ENCODE results near the gene CFAP74. TPM values are rescaled to one million over a fixed set of nuclear protein-coding genes. Genes with fewer than 3 reads are reported as not detected.

CFAP74 gene
- total RNA-seq, 1 donor from 2014 or later: 0.42 TPM

DNA sequence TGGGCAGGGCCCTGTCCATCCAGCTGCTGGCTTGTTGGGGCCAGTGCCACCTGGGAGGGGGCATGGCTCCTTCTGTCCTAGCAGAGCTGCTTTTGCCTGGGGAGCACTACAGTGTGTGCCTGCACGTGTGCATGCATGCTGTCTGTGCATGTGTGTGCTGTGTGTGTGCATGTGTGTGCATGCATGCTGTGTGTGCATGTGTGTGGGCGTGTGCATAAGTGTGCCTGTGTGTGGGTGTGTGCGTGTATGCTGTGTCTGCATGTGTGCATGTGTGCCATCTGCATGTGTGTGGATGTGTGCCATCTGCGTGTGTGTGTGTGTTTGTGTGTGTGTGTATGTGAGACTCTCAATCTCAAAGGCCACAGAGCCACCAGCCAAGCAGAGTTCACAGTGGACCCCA, 38.3 kb upstream of the CFAP74 start:
- Mint-ChIP-seq H3K36me3 (no peaks in the 10 kb centered on the region), H3K9me3 (no peaks in the 10 kb centered on the region), H3K4me1 (peaks cover 5% of the 10 kb centered on the region), H3K4me3 (no peak overlapping the region), H3K27me3 (ENCODE audit: low read depth) (peaks cover 31% of the 10 kb centered on the region), H3K27ac (no peak overlapping the region)
- DNase-seq (ENCODE audit: low spot score in 2 of 2, unreplicated experiment in 2 of 2): no peak
- TF ChIP-seq CTCF (IDR thresholded peaks at IDR 0.05; ENCODE audit: unreplicated experiment): no peak

DNA sequence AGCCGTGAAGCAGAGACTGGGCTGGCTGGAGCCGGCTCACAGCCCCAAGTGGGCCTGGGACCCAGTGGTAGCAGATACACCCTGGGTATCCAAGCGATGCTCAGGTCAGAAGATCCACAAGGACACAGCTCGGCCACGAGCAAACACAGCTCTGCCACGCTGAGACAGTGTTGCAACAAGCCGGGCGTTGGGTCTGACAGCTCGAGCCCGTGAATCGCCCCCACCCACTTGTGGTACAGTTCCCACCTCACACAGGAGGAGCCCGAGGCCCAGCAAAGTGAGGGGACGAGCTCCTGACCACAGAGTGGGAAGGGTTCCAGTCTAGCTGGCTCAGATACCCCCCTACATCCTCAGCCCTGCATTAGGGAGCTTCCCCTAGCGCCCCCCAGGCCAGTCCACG, 37.7 kb upstream of the CFAP74 start:
- no peak for DNase-seq (ENCODE audit: low spot score in 2 of 2, unreplicated experiment in 2 of 2)
- H3K36me3 Mint-ChIP-seq: no peaks in the 10 kb centered on the region
- H3K4me1 Mint-ChIP-seq: peaks cover 5% of the 10 kb centered on the region
- H3K4me3 Mint-ChIP-seq: no peak overlapping the region
- H3K27me3 Mint-ChIP-seq (ENCODE audit: low read depth): peaks cover 29% of the 10 kb centered on the region
- no peak overlapping the region for H3K27ac Mint-ChIP-seq
- H3K9me3 Mint-ChIP-seq: no peaks in the 10 kb centered on the region
- TF ChIP-seq CTCF (IDR thresholded peaks at IDR 0.05; ENCODE audit: unreplicated experiment): no peak

DNA sequence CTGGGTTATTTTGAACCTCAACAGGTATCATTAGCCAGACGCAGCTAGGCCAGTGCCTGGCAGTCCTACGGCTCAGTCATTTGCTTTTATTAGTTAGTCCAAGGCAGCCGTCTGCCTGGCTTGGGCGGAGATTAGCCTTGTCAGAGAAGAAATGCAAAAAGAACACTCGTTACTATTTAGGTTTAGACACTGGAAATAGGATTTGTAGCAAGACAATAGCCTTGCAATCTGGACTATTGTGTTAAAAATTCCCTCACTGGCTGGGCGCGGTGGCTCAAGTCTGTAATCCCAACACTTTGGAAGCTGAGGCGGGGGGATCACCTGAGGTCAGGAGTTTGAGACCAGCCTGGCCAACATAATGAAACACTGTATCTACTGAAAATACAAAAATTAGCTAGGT, 35.7 kb upstream of the CFAP74 start:
- Mint-ChIP-seq H3K4me1 (no peaks in the 10 kb centered on the region), H3K4me3 (no peak overlapping the region), H3K27me3 (ENCODE audit: low read depth) (peaks cover 17% of the 10 kb centered on the region), H3K27ac (no peak overlapping the region), H3K9me3 (no peaks in the 10 kb centered on the region), H3K36me3 (no peaks in the 10 kb centered on the region)
- no peak for DNase-seq (ENCODE audit: low spot score in 2 of 2, unreplicated experiment in 2 of 2)
- TF ChIP-seq CTCF (IDR thresholded peaks at IDR 0.05; ENCODE audit: unreplicated experiment): no peak

- Mint-ChIP-seq H3K4me1 (no peaks in the 10 kb centered on the region), H3K36me3 (no peaks in the 10 kb centered on the region), H3K4me3 (no peak overlapping the region), H3K27ac (no peak overlapping the region), H3K27me3 (ENCODE audit: low read depth) (peaks cover 17% of the 10 kb centered on the region), H3K9me3 (no peaks in the 10 kb centered on the region)
- DNase-seq (ENCODE audit: low spot score in 2 of 2, unreplicated experiment in 2 of 2): no peak
- TF ChIP-seq CTCF (IDR thresholded peaks at IDR 0.05; ENCODE audit: unreplicated experiment): no peak
Measured at GRCh38 chr1:2038229-2038628, 34.6 kb upstream of the CFAP74 start.

- H3K4me1 Mint-ChIP-seq: no peaks in the 10 kb centered on the region
- H3K4me3 Mint-ChIP-seq: no peak overlapping the region
- DNase-seq (ENCODE audit: low spot score in 2 of 2, unreplicated experiment in 2 of 2): no peak
- H3K9me3 Mint-ChIP-seq: no peaks in the 10 kb centered on the region
- no peak for TF ChIP-seq CTCF (IDR thresholded peaks at IDR 0.05; ENCODE audit: unreplicated experiment)
- peaks cover 16% of the 10 kb centered on the region for H3K27me3 Mint-ChIP-seq (ENCODE audit: low read depth)
- no peaks in the 10 kb centered on the region for H3K36me3 Mint-ChIP-seq
- no peak overlapping the region for H3K27ac Mint-ChIP-seq
Measured at GRCh38 chr1:2037314-2037979, 33.9 kb upstream of the CFAP74 start.

DNA sequence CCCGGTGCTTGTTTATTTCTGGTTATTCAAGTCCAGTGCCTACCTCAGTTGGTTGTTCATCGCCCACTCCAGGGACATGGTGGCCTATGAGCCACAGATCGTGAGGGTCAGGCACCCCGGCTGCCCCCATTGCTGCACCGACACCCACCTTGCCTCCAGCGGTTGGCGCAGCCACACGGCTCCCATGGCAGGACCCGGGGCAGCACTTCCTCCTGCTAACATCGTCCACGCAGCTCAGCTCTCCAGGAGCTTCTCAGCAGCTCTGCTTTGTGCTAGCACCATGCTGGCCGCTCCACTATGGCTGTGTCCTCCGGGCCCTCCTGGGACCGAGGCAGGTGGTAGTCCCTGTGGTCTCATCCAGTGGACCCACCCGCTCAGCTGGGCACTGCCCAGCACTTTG, 32.7 kb upstream of the CFAP74 start:
- Mint-ChIP-seq H3K27me3 (ENCODE audit: low read depth) (peaks cover 12% of the 10 kb centered on the region), H3K36me3 (no peaks in the 10 kb centered on the region), H3K9me3 (no peaks in the 10 kb centered on the region), H3K4me1 (no peaks in the 10 kb centered on the region), H3K27ac (no peak overlapping the region), H3K4me3 (no peak overlapping the region)
- TF ChIP-seq CTCF (IDR thresholded peaks at IDR 0.05; ENCODE audit: unreplicated experiment): no peak
- no peak for DNase-seq (ENCODE audit: low spot score in 2 of 2, unreplicated experiment in 2 of 2)
